GM12874 (cell line): ENCODE measurements around the gene DLEC1.

Experiments used
- CTCF ChIP-seq: IDR thresholded peaks from 2 replicates; pipeline ENCODE4 v1.5.1; 2011; ENCODE audit warnings: low read depth, mild to moderate bottlenecking, control low read depth, low read length, moderate library complexity; ENCODE audit not compliant: insufficient read depth

DLEC1 gene, protein sequence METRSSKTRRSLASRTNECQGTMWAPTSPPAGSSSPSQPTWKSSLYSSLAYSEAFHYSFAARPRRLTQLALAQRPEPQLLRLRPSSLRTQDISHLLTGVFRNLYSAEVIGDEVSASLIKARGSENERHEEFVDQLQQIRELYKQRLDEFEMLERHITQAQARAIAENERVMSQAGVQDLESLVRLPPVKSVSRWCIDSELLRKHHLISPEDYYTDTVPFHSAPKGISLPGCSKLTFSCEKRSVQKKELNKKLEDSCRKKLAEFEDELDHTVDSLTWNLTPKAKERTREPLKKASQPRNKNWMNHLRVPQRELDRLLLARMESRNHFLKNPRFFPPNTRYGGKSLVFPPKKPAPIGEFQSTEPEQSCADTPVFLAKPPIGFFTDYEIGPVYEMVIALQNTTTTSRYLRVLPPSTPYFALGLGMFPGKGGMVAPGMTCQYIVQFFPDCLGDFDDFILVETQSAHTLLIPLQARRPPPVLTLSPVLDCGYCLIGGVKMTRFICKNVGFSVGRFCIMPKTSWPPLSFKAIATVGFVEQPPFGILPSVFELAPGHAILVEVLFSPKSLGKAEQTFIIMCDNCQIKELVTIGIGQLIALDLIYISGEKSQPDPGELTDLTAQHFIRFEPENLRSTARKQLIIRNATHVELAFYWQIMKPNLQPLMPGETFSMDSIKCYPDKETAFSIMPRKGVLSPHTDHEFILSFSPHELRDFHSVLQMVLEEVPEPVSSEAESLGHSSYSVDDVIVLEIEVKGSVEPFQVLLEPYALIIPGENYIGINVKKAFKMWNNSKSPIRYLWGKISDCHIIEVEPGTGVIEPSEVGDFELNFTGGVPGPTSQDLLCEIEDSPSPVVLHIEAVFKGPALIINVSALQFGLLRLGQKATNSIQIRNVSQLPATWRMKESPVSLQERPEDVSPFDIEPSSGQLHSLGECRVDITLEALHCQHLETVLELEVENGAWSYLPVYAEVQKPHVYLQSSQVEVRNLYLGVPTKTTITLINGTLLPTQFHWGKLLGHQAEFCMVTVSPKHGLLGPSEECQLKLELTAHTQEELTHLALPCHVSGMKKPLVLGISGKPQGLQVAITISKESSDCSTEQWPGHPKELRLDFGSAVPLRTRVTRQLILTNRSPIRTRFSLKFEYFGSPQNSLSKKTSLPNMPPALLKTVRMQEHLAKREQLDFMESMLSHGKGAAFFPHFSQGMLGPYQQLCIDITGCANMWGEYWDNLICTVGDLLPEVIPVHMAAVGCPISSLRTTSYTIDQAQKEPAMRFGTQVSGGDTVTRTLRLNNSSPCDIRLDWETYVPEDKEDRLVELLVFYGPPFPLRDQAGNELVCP (N-terminal part only)

DNA sequence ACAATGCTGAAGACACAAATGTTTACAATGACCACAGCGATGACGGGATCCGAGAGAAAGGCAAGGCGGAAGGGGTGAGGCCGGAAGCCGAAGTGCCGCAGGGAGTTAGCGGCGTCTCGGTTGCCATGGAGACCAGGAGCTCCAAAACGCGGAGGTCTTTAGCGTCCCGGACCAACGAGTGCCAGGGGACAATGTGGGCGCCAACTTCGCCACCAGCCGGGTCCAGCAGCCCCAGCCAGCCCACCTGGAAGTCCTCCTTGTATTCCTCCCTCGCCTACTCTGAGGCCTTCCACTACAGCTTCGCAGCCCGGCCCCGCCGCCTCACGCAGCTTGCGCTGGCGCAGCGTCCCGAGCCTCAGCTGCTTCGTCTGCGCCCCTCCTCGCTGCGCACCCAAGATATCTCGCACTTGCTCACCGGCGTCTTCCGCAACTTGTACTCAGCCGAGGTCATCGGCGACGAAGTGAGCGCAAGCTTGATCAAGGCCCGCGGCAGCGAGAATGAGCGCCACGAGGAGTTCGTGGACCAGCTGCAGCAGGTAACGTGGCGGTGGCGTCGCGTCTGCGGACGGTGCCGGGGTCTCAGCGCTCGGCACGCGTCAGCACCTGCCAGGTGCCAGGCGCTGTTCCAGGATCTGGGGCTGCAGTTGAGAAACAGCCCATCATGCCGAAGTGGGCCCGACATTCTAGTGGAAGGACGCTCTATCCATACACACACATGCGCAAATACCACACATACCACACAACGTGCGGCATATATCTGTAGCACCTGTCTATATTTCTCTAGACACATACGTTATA lies at the start of gene DLEC1:
Gene DLEC1 (plus strand): TSS at position 108 of the 798 bp plus-strand sequence. CDS start 18 bp downstream, at position 126.
- TF ChIP-seq CTCF: no peak

- TF ChIP-seq CTCF: no peak
These were observed 49.1 kb upstream of the DLEC1 start for GRCh38 chr3:37989821-37990480.

- no peak for TF ChIP-seq CTCF
These were observed 48.5 kb upstream of the DLEC1 start, which contains the start of gene VILL for GRCh38 chr3:37990527-37990926. VILL (plus strand) TSS chr3:37990786; CDS start chr3:37993673, 2,887 bp downstream.

GRCh38 chr3:37991109-37991508 lies 47.9 kb upstream of the DLEC1 start:
- TF ChIP-seq CTCF: no peak

GRCh38 chr3:37991823-37992222 lies 47.2 kb upstream of the DLEC1 start:
- TF ChIP-seq CTCF: no peak

DNA sequence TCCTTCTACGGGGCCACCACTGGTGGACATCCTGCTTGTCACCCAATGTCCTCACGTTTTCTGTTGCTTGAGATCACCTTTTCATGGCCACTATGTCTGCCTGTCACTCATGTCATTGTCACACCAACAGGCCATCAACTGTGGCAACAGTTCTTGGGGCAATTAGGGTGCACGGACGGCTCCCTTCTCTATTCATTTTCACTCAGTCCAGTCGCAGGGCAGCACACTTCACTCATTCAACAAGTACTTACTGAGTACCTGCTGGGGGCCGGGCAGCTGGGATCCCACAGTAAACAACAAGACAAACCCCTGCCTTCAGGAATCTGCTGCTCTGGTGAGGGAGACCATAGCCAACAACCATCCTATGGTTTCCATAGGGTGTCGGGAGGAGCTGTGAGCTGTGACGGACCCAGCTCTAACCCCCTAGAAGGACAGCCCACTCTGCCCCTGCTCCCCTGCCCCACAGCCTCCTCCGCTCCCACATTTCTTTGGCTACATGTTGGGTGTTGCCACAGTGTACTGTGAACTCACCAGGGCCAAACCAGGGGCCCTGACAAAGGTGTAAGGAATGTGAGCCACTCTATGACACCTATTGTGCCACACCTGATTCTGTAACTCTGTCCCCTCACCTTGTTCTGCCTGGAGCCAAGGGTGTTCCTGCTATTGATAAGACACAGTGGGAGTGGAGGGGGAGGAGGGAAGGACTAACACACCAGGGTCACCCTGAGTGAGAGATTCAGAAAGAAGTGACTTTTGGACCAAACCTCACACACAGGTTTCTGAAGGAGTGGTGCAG lies 46.5 kb upstream of the DLEC1 start:
- TF ChIP-seq CTCF: no peak
